Esophagus muscularis mucosa (tissue), 4 donors: ENCODE measurements around the gene PDIA2. TPM values are rescaled to one million over a fixed set of nuclear protein-coding genes. Genes with fewer than 3 reads are reported as not detected.
"Not testable (repeated sequence)": the region's sequence is repeated elsewhere in the genome, so short reads cannot be mapped to it uniquely, and the experiment has no call there.

Source experiments
- DNase-seq: peaks from one replicate; pipeline ENCODE4 v3.0.0-alpha.2; 2017; ENCODE audit errors: extremely low spot score
- H3K27ac ChIP-seq, 4 donors: fragments of 200-600 bp; sonication (generic); replicated peaks in 1 of 4; 1 replicate in 3 of 4; 2 replicates in 1 of 4; pipeline ENCODE4 v1.5.1; 2016 to 2019; ENCODE audit warnings: mild to moderate bottlenecking in 1 of 4
- H3K27me3 ChIP-seq, 4 donors: fragments of 200-600 bp; sonication (generic); one replicate each; pipeline versions ENCODE4 v1.5.1 to v1.6.0; 2016 to 2019
- H3K36me3 ChIP-seq, 4 donors: fragments of 200-600 bp; sonication (generic); one replicate each; pipeline ENCODE4 v1.5.1; 2016 to 2019
- H3K4me1 ChIP-seq, 4 donors: fragments of 200-600 bp; sonication (generic); one replicate each; pipeline ENCODE4 v1.5.1; 2016 to 2019
- H3K4me3 ChIP-seq, 4 donors: fragments of 200-600 bp; sonication (generic); 1 replicate in 2 of 4; 2 replicates in 2 of 4; pipeline ENCODE4 v1.5.1; 2016 to 2019; ENCODE audit warnings: mild to moderate bottlenecking in 4 of 4, moderate library complexity in 1 of 4
- H3K9me3 ChIP-seq, 4 donors: fragments of 200-600 bp; sonication (generic); 1 replicate in 3 of 4; 2 replicates in 1 of 4; pipeline ENCODE4 v1.5.1; 2016 to 2019
- CTCF ChIP-seq, 3 experiments: fragments of 200-600 bp in 2 of 3; fragments of 450-650 bp in 1 of 3; sonication (generic) in 2 of 3; IDR thresholded peaks; one replicate each; pipeline ENCODE4 v1.5.1; 2017 to 2019; ENCODE audit warnings: antibody characterized with exemption in 3 of 3, mild to moderate bottlenecking in 2 of 3, moderate library complexity in 1 of 3
- EP300 ChIP-seq: sonication (generic); formaldehyde crosslinking; IDR thresholded peaks from one replicate; pipeline ENCODE4 v1.6.1; 2017; ENCODE audit warnings: antibody characterized with exemption
- POLR2A ChIP-seq: fragments of 450-650 bp; IDR thresholded peaks from one replicate; pipeline ENCODE4 v1.6.1; 2017; ENCODE audit warnings: antibody characterized with exemption, moderate library complexity, mild to moderate bottlenecking, low read depth
- POLR2AphosphoS5 ChIP-seq, 2 donors: sonication (generic); formaldehyde crosslinking; IDR thresholded peaks; one replicate each; pipeline ENCODE4 v1.6.1; 2017; ENCODE audit warnings: antibody characterized with exemption in 2 of 2
- WGBS: methylation state at CpG from one replicate; pipeline ENCODE4 v1.1.5; 2018; 5-methylcytosine and 5-hydroxymethylcytosine counted together
- intact Hi-C: fragments of 100-400 bp; cut with DNase I; formaldehyde crosslinking; loops from one replicate; pipeline ENCODE4 v1.15.1; 2023
- total RNA-seq, 4 donors: library from RNA; depleted of rRNA; stranded (reverse); fragments of >200 nt; gene quantifications; one replicate each; pipeline versions ENCODE4 v1.1.0 to v1.2.1, GENCODE V29; 2016

PDIA2 gene
- total RNA-seq, 4 donors from 2014 or later: 0.23 to 1.2 (median 1.0) TPM; not detected in 1

- no peak for DNase-seq
- Histone ChIP-seq H3K4me3 (no peak overlapping the region), H3K36me3 (peaks cover 0 to 3% (median 0%) of the 10 kb centered on the region in 4 donors), H3K4me1 (peaks cover 0 to 60% (median 19%) of the 10 kb centered on the region in 4 donors), H3K27ac (no peak overlapping the region), H3K27me3 (no peaks in the 10 kb centered on the region), H3K9me3 (no peaks in the 10 kb centered on the region)
- intact Hi-C loops: no loop called here
- 75% methylated on average over 5 of the region's 6 CpGs for WGBS
- TF ChIP-seq CTCF (IDR thresholded peaks at IDR 0.05): no peak
- no peak for TF ChIP-seq POLR2AphosphoS5 (IDR thresholded peaks at IDR 0.05)
- TF ChIP-seq EP300: no peak
- no peak for TF ChIP-seq POLR2A
Observed at GRCh38 chr16:333406-334094, 50.6 kb downstream of the PDIA2 start.

- H3K9me3 ChIP-seq, H3K4me3 ChIP-seq, DNase-seq, H3K36me3 ChIP-seq, intact Hi-C loops, H3K27me3 ChIP-seq, H3K27ac ChIP-seq: not testable (repeated sequence)
- 88% methylated on average over 5 of the region's 5 CpGs for WGBS
- H3K4me1 ChIP-seq: peaks cover 0 to 58% (median 16%) of the 10 kb centered on the region in 4 donors
Observed at GRCh38 chr16:334164-334832, 51.3 kb downstream of the PDIA2 start.

- intact Hi-C loops, H3K9me3 ChIP-seq, DNase-seq, H3K36me3 ChIP-seq, H3K4me3 ChIP-seq, H3K27ac ChIP-seq, H3K27me3 ChIP-seq: not testable (repeated sequence)
- H3K4me1 ChIP-seq: peaks cover 0 to 64% (median 23%) of the 10 kb centered on the region in 4 donors
- 89% methylated on average over 11 of the region's 11 CpGs for WGBS
Observed at GRCh38 chr16:334861-335632, 52.1 kb downstream of the PDIA2 start.

- H3K36me3 ChIP-seq: peaks cover 0 to 5% (median 0%) of the 10 kb centered on the region in 4 donors
- no peak for TF ChIP-seq EP300
- TF ChIP-seq POLR2AphosphoS5 (IDR thresholded peaks at IDR 0.05): no peak
- no peak for TF ChIP-seq CTCF (IDR thresholded peaks at IDR 0.05)
- no peak for TF ChIP-seq POLR2A
- H3K9me3 ChIP-seq: no peaks in the 10 kb centered on the region
- no peak overlapping the region for H3K27ac ChIP-seq
- intact Hi-C loops: no loop called here
- no peaks in the 10 kb centered on the region for H3K27me3 ChIP-seq
- no peak overlapping the region for H3K4me3 ChIP-seq
- DNase-seq: no peak
- WGBS: 81% methylated on average over 11 of the region's 11 CpGs
- peaks cover 0 to 62% (median 19%) of the 10 kb centered on the region in 4 donors for H3K4me1 ChIP-seq
Observed at GRCh38 chr16:336269-336668, 53.3 kb downstream of the PDIA2 start.

Other genes with a start within 250 kb of the PDIA2 start
- gene POLR3K, start 229.6 kb upstream of the PDIA2 start, total RNA-seq: 1 to 10 TPM; 3.3 to 3.8 (median 3.7) TPM
- gene SNRNP25, start 229.3 kb upstream of the PDIA2 start, total RNA-seq: 10 to 100 TPM; 22.0 to 33.6 (median 25.7) TPM
- 10 to 100 TPM; 26.7 to 43.0 (median 30.2) TPM for gene RHBDF1, start 210.5 kb upstream of the PDIA2 start, total RNA-seq
- gene MPG, start 204.9 kb upstream of the PDIA2 start, total RNA-seq: 100 to 1,000 TPM in 2 of 4 donors, 10 to 100 TPM in 2; 70.2 to 120 (median 106) TPM
- gene NPRL3, start 144.5 kb upstream of the PDIA2 start, total RNA-seq: 10 to 100 TPM; 11.1 to 20.8 (median 14.1) TPM
- not detected for gene HBZ, start 130.5 kb upstream of the PDIA2 start, total RNA-seq
- 1 to 10 TPM in 1 of 4 donors, not detected in 3; 3.8 TPM for gene HBM, start 117.2 kb upstream of the PDIA2 start, total RNA-seq
- 1,000 to 10,000 TPM in 1 of 4 donors, 100 to 1,000 TPM in 1, 10 to 100 TPM in 1, 1 to 10 TPM in 1; 1.7 to 1,686 (median 156) TPM for gene HBA2, start 110.3 kb upstream of the PDIA2 start, total RNA-seq
- 100 to 1,000 TPM in 1 of 4 donors, 10 to 100 TPM in 2, not detected in 1; 72.4 to 906 (median 98.6) TPM for gene HBA1, start 106.5 kb upstream of the PDIA2 start, total RNA-seq
- gene HBQ1, start 102.7 kb upstream of the PDIA2 start, total RNA-seq: 1 to 10 TPM in 1 of 4 donors, not detected in 3; 1.2 TPM
- 10 to 100 TPM; 34.8 to 60.6 (median 50.2) TPM for gene LUC7L, start 53.7 kb upstream of the PDIA2 start, total RNA-seq
- 100 to 1,000 TPM in 1 of 4 donors, 10 to 100 TPM in 3; 61.0 to 129 (median 78.1) TPM for gene FAM234A, start 48.3 kb upstream of the PDIA2 start, total RNA-seq
- gene RGS11, start 7.2 kb upstream of the PDIA2 start, total RNA-seq: 10 to 100 TPM in 2 of 4 donors, 1 to 10 TPM in 2; 7.1 to 18.2 (median 11.0) TPM
- gene ARHGDIG, start 2.6 kb upstream of the PDIA2 start, total RNA-seq: 1 to 10 TPM in 3 of 4 donors, under 1 TPM in 1; 0.80 to 4.8 (median 3.0) TPM
- gene AXIN1, start 69.6 kb downstream of the PDIA2 start, total RNA-seq: 10 to 100 TPM; 24.1 to 56.2 (median 44.1) TPM
- gene MRPL28, start 87.4 kb downstream of the PDIA2 start, total RNA-seq: 10 to 100 TPM; 53.6 to 93.8 (median 69.5) TPM
- gene PGAP6, start 98.8 kb downstream of the PDIA2 start, total RNA-seq: 10 to 100 TPM; 32.8 to 53.5 (median 46.3) TPM
- gene NME4, start 114.0 kb downstream of the PDIA2 start, total RNA-seq: 100 to 1,000 TPM; 114 to 158 (median 124) TPM
- gene DECR2, start 118.7 kb downstream of the PDIA2 start, total RNA-seq: 10 to 100 TPM; 11.8 to 18.3 (median 17.4) TPM
- gene RAB11FIP3, start 142.5 kb downstream of the PDIA2 start, total RNA-seq: 10 to 100 TPM; 50.3 to 77.9 (median 58.8) TPM
- 10 to 100 TPM; 24.9 to 44.7 (median 43.3) TPM for gene CAPN15, start 244.5 kb downstream of the PDIA2 start, total RNA-seq